ENCODE data around the gene ARRDC1.

ARRDC1 gene

GRCh38 chr9:137642892-137643291 is 37.4 kb downstream of the ARRDC1 start:
- no peak for DNase-seq

GRCh38 chr9:137643921-137644320 is 38.4 kb downstream of the ARRDC1 start:
- DNase-seq: no peak

- no peak for DNase-seq
Observed at GRCh38 chr9:137645211-137645610, 39.7 kb downstream of the ARRDC1 start.

GRCh38 chr9:137646341-137646740 is 40.9 kb downstream of the ARRDC1 start:
- DNase-seq: no peak

- no peak for DNase-seq
Observed at GRCh38 chr9:137647096-137647714, 41.7 kb downstream of the ARRDC1 start.

- no peak for DNase-seq
Observed at GRCh38 chr9:137648396-137648795, 42.9 kb downstream of the ARRDC1 start.

GRCh38 chr9:137649553-137649952 is 44.1 kb downstream of the ARRDC1 start:
- no peak for DNase-seq

GRCh38 chr9:137650259-137650658 is 44.8 kb downstream of the ARRDC1 start:
- no peak for DNase-seq

- no peak for DNase-seq
Observed at GRCh38 chr9:137650779-137651178, 45.3 kb downstream of the ARRDC1 start.

- no peak for DNase-seq
Observed at GRCh38 chr9:137656416-137656815, 50.9 kb downstream of the ARRDC1 start.

- DNase-seq: no peak
Observed at GRCh38 chr9:137657606-137658005, 52.1 kb downstream of the ARRDC1 start.

- no peak for DNase-seq
Observed at GRCh38 chr9:137658781-137659180, 53.3 kb downstream of the ARRDC1 start.

- no peak for DNase-seq
Observed at GRCh38 chr9:137660144-137660543, 54.7 kb downstream of the ARRDC1 start.

GRCh38 chr9:137663584-137663983 is 58.1 kb downstream of the ARRDC1 start:
- DNase-seq: no peak

GRCh38 chr9:137664676-137665075 is 59.2 kb downstream of the ARRDC1 start:
- DNase-seq: no peak

All from activated CD8-positive, alpha-beta memory T cell treated with anti-CD3 and anti-CD28 coated beads for 24 hours (primary cell).